ENCODE measurements around the gene TDRKH.

GRCh38 chr1:151814426-151814825 is 24.1 kb upstream of the TDRKH start:
- TF ChIP-seq MAX (IDR thresholded peaks at IDR 0.05; ENCODE audit: low read depth, low read length): no peak
- TF ChIP-seq POLR2A (IDR thresholded peaks at IDR 0.05; ENCODE audit: extremely low read depth, insufficient read length): no peak
